Adrenal gland (tissue), 12 donors: ENCODE results near the gene RLN3. TPM values are rescaled to one million over a fixed set of nuclear protein-coding genes. Genes with fewer than 3 reads are reported as not detected.

Experiments used
- DNase-seq, 7 donors: peaks; one replicate each; pipeline ENCODE4 v3.0.0-alpha.2; 2019 to 2020
- H3K27ac ChIP-seq, 5 donors: fragments of 200-600 bp; sonication (generic) in 4 of 5; 1 replicate in 3 of 5; 2 replicates in 2 of 5; pipeline versions ENCODE4 v1.5.1 to v1.8.0; 2016 to 2020; ENCODE audit warnings: mild to moderate bottlenecking in 1 of 5
- H3K27me3 ChIP-seq: fragments of 200-600 bp; 2 replicates; pipeline ENCODE4 v1.8.0; 2021
- H3K36me3 ChIP-seq, 2 donors: fragments of 200-600 bp; replicated peaks in 1 of 2; 1 replicate in 1 of 2; 2 replicates in 1 of 2; pipeline versions ENCODE4 v1.5.1 to v1.8.0; 2018 to 2022
- H3K4me1 ChIP-seq, 2 donors: fragments of 200-600 bp; replicated peaks in 1 of 2; 1 replicate in 1 of 2; 2 replicates in 1 of 2; pipeline versions ENCODE4 v1.5.1 to v1.8.0; 2018 to 2021
- H3K4me3 ChIP-seq, 4 donors: fragments of 200-600 bp; sonication (generic) in 3 of 4; one replicate each; pipeline ENCODE4 v1.5.1; 2016 to 2018
- H3K9me3 ChIP-seq, 3 donors: fragments of 200-600 bp; sonication (generic) in 1 of 3; replicated peaks in 1 of 3; 1 replicate in 2 of 3; 2 replicates in 1 of 3; pipeline versions ENCODE4 v1.5.1 to v1.8.0; 2016 to 2021
- POLR2A ChIP-seq, 2 donors: fragments of 450-650 bp; IDR thresholded peaks; one replicate each; pipeline ENCODE4 v1.6.1; 2017; ENCODE audit warnings: antibody characterized with exemption in 2 of 2, mild to moderate bottlenecking in 2 of 2, moderate library complexity in 1 of 2
- WGBS, 4 donors: extraction: QIAGEN DNeasy Blood & Tissue Kit in 2 of 4; methylation state at CpG; one replicate each; pipeline versions ENCODE4 v1.1.5 to v1.1.7; 2013 to 2017; 5-methylcytosine and 5-hydroxymethylcytosine counted together
- intact Hi-C, 2 donors: fragments of 100-400 bp; cut with DNase I; formaldehyde crosslinking; loops; one replicate each; pipeline versions ENCODE4 v1.14.1 to v1.15.0; 2022 to 2023
- polyA plus RNA-seq, 3 donors: library from polyadenylated mRNA; stranded (reverse); fragments of 200-250 nt in 2 of 3; fragments of 350-450 nt in 1 of 3; fragmentation: Illumina TruSeq in 1 of 3; extraction: RNeasy Lipid Tissue Mini Kit (QIAGEN cat#74804) in 1 of 3; gene quantifications; one replicate each; pipeline ENCODE4 v1.2.3, GENCODE V29; 2013 to 2014
- total RNA-seq, 9 donors: library from RNA; depleted of rRNA in 4 of 9; stranded (reverse); fragments of >200 nt in 4 of 9; fragments of 120-200 nt in 1 of 9; fragmentation: NEBNext Ultra II Directional in 1 of 9; extraction: Animal tissue kit (Norgen Biotek cat#: 25700) in 1 of 9; gene quantifications; one replicate each; pipeline versions ENCODE4 v1.1.0 to v1.2.4, GENCODE V29; 2013 to 2023
- TF ChIP-seq, protein P1 (sequence below), 6 experiments: fragments of 450-650 bp in 4 of 6; fragments of 200-600 bp in 2 of 6; sonication (generic) in 1 of 6; IDR thresholded peaks; 1 replicate in 5 of 6; 2 replicates in 1 of 6; pipeline versions ENCODE4 v1.5.1 to v1.8.0; 2016 to 2021; ENCODE audit warnings: antibody characterized with exemption in 6 of 6, mild to moderate bottlenecking in 2 of 6, moderate library complexity in 1 of 6
- donor health status: healthy with polysubstance abuse.
- donor health status: Bipolar disorder and iron deficiency.
- donor health status: DM: yes; HTN: yes; CAD: no.
- donor health status: DM: no; HTN: no; CAD: no.
- donor health status: DM: no; HTN: no; CAD: no.
- donor health status: DM: yes; HTN: yes; CAD: no.

The RLN3 gene
- total and polyA plus RNA-seq, 12 donors: not detected

DNA sequence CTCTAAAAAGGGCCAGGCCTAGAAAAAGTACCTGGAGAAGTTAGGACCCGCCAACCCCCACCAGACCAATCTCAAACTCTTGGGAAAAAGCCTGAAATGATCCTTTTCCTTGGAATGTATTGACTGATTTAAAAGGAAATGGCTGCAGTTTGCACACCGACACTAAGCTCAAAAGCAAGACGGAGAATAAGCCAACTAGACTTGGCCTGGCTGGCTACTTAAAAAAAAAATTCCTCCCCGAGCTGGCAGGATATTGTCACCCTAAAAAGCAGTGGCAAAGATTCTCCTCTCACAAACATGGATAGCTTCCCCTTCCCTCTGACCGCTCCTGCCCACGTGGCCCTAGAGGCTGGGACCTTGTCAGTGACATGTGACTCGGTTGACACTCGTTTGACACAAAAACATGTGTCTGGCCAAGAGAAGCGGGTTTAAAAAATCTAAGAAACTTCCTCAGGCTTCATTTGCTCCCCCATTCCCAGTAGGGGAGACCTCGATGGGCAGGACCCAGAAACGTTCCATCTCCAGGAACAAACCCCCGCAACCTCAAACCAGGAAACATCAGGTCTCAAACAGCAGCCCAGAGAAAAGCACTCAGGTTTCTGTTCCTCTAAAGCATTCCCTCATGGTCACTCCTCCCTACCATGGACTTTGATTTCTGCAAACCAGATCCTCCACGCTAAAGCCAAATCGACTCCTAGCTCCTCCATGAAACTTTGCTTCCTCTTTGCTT lies 23.2 kb upstream of the RLN3 start:
- Histone ChIP-seq H3K27ac (peak overlapping the region; percentile 12 to 97 (median 95)), H3K27me3 (no peaks in the 10 kb centered on the region), H3K4me1 (peaks cover 15 to 24% of the 10 kb centered on the region in 2 donors), H3K9me3 (no peaks in the 10 kb centered on the region), H3K4me3 (peak overlapping the region in 1 of 4 donors; percentile 78), H3K36me3 (no peaks in the 10 kb centered on the region)
- intact Hi-C loops: no loop called here
- peak in 1 of 2 donors; percentile 19 for TF ChIP-seq POLR2A (IDR thresholded peaks at IDR 0.05)
- TF ChIP-seq, protein P1, sequence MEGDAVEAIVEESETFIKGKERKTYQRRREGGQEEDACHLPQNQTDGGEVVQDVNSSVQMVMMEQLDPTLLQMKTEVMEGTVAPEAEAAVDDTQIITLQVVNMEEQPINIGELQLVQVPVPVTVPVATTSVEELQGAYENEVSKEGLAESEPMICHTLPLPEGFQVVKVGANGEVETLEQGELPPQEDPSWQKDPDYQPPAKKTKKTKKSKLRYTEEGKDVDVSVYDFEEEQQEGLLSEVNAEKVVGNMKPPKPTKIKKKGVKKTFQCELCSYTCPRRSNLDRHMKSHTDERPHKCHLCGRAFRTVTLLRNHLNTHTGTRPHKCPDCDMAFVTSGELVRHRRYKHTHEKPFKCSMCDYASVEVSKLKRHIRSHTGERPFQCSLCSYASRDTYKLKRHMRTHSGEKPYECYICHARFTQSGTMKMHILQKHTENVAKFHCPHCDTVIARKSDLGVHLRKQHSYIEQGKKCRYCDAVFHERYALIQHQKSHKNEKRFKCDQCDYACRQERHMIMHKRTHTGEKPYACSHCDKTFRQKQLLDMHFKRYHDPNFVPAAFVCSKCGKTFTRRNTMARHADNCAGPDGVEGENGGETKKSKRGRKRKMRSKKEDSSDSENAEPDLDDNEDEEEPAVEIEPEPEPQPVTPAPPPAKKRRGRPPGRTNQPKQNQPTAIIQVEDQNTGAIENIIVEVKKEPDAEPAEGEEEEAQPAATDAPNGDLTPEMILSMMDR (IDR thresholded peaks at IDR 0.05): no peak
- WGBS, 4 donors: 13 to 18% (median 15%) methylated on average over 13 to 14 of the region's 14 CpGs
- peak; percentile 74 to 88 (median 83) for DNase-seq

DNA sequence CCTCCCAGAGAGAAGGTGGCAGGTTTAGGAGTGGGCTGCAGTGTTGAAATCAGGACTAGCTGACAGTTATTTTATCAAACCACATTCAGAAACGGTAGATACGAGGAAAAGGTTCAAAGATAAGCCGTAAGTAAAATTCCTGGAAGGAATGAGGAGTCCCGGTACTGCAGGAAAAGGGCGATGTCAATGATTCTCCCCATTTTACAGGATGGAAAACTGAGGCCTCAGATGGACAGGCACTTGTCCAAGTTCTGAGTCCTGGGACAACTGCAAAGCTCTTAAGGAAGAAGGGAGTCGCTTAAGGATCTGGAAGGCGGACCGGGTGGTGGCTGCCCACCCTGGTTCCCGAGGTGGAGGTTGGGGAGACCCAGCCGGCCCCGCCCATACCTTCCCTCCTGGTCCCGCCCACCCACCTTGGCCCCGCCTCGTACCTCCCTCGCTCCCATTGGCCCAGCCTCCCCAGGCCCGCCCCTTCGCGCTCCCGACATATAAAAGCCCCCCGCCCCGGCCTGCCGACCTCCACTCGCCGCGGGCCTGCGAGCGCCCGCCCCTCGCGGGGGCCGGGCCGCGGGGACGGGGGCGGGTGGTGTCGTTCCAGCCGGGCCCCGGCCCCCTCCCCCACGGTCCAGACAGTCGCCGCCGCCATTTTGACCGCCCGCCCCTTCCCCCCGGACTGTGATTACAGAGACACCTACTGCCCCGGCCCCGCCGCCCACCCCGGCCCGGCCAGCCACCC lies 22.4 kb upstream of the RLN3 start:
- DNase-seq: peak; percentile 92 to 97 (median 94)
- H3K4me1 ChIP-seq: peaks cover 15 to 24% of the 10 kb centered on the region in 2 donors
- no peaks in the 10 kb centered on the region for H3K27me3 ChIP-seq
- WGBS, 4 donors: 2 to 17% (median 7%) methylated on average over 8 to 49 of the region's 50 CpGs
- peak; percentile 18 to 44 for TF ChIP-seq POLR2A (IDR thresholded peaks at IDR 0.05)
- TF ChIP-seq, protein P1 (IDR thresholded peaks at IDR 0.05): no peak
- H3K9me3 ChIP-seq: no peaks in the 10 kb centered on the region
- H3K36me3 ChIP-seq: no peaks in the 10 kb centered on the region
- intact Hi-C loops: no loop called here
- H3K27ac ChIP-seq: peak overlapping the region; percentile 71 to 97 (median 95)
- H3K4me3 ChIP-seq: peak overlapping the region in 3 of 4 donors; percentile 33 to 99 (median 78)

DNA sequence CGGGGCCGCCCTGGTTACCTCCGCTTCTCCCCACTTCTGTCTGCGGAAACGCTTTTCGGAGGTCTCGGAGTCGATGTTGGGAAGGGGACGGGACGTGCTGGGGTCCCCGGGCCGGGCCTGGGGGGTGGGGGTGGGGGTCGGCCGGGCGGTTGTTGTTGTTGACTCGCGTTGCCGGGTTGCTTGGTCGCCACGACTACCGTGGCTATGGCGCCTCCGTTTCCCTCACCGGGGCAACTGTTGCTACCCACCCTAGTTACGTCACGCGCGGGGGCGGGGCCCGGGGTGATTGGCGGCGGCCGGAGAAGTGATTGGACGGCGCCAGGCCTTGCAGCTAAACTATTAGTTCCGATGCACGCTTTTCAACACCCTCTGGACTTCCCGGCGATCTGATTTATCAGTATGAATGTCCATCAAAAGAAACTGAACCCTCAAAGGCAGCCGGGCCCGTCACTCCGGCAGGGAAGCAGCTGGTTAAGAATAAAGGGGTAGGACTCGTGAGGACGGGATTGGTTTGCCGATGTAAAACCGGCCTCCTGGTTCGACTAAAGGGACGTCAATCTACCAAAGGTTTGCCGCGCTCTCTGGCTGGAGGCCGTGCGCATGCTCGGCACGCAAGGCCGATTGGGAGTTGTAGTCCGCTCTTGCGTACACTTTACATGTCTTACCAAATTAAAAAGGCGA lies 21.7 kb upstream of the RLN3 start, which contains the start of gene RFX1:
Gene RFX1 (minus strand): TSS at position 236 of the 681 bp plus-strand sequence. CDS start 12,477 bp downstream, outside the sequence.
- Histone ChIP-seq H3K36me3 (no peaks in the 10 kb centered on the region), H3K27me3 (no peaks in the 10 kb centered on the region), H3K4me1 (peaks cover 15 to 24% of the 10 kb centered on the region in 2 donors), H3K9me3 (no peaks in the 10 kb centered on the region), H3K4me3 (peak within 1 kb of the TSS; percentile 33 to 99 (median 74)), H3K27ac (peak within 1 kb of the TSS; percentile 71 to 97 (median 97))
- DNase-seq: peak; percentile 100
- 0 to 1% (median 0%) methylated on average over 12 to 58 of the region's 58 CpGs for WGBS, 4 donors
- TF ChIP-seq, protein P1 (IDR thresholded peaks at IDR 0.05): no peak
- peak in 1 of 2 donors; percentile 3 for TF ChIP-seq POLR2A (IDR thresholded peaks at IDR 0.05)
- intact Hi-C loops: no loop called here
